ENCODE data around the gene BCL2L1.
"Not testable (repeated sequence)": the region's sequence is repeated elsewhere in the genome, so short reads cannot be mapped to it uniquely, and the experiment has no call there.

The BCL2L1 gene

GRCh38 chr20:31722257-31723068 is at the start of gene BCL2L1:
Gene BCL2L1, minus strand, starts transcription at chr20:31722868. Its CDS starts 650 bp downstream, at chr20:31722218.
- DNase-seq (ENCODE audit: low spot score), result peak; percentile 82

- no peak for DNase-seq (ENCODE audit: low spot score)
Measured at GRCh38 chr20:31770243-31770642, 47.6 kb upstream of the BCL2L1 start.

DNA sequence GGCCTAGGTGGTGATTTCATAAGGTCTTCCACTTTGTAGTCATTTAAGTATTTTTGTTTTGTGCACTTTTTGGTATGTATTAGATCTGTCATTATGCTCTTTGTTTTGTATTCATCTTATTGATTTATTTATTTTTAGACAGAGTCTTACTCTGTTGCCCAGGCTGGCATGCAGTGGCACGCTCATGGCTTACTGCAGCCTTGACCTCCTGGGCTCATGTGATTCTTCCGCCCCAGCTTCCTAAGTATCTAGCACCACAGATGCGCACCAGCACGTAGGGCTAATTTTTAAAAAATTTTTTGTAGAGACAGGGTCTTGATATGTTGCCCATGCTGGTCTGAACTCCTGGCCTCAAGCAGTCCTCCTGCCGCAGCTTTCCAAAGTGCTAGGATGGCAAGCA is 47.0 kb upstream of the BCL2L1 start:
- no peak for DNase-seq (ENCODE audit: low spot score)

- no peak for DNase-seq (ENCODE audit: low spot score)
Measured at GRCh38 chr20:31767805-31768204, 45.1 kb upstream of the BCL2L1 start.

DNA sequence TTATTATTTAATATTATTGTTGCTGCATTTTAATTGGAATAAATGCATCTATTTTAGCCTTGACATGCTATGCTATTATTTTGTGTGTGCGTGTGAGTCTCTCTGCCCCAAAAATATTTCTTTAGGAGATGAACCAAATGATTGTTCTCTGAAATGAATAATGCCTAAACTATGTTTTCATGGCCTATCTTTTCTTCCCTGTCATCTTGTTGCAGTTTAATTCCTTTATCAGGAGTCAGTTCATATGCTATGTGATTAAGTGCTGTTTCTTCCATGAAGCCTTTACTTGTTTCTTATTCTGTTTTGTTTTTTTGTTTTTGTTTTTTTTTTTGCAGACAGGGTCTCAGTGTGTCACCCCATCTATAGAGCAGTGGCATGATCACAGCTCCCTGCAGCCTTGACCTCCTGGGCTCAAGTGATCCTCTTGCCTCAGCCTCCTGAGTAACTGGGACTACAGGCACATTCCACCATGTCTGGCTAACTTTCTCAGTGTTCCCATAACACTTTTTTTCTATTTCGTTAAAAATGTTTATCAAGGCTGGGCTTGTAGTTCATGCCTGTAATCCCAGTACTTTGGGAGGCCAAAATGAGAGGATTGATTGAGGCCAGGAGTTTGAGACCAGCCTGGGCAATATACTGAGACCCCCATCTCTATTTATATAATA is 42.1 kb upstream of the BCL2L1 start:
- DNase-seq (ENCODE audit: low spot score), result no peak

GRCh38 chr20:31760519-31761240 is 38.0 kb upstream of the BCL2L1 start:
- DNase-seq (ENCODE audit: low spot score), result no peak

- DNase-seq (ENCODE audit: low spot score), result no peak
Measured at GRCh38 chr20:31759836-31760518, 37.3 kb upstream of the BCL2L1 start.

GRCh38 chr20:31758991-31759390 is 36.3 kb upstream of the BCL2L1 start:
- DNase-seq (ENCODE audit: low spot score), result no peak

DNA sequence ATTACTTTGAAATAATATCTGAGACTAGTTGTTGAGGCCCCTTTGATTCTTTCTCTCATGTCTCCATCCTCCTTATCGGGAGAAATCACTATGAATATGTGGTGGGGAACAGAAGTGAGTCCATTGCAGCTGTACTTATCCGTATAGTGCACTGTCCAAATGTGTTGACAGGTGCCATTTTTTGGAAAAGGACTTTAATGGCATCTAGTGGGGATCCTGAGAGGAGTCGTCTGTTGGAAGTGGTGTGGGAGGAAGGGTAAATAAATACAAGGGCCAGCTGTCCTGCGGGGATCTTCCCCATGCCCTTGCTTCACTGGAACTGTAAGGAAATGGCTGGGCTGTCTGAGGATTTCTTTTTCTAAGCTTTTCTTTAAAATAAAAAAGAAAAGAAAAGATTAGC is 35.9 kb upstream of the BCL2L1 start:
- no peak for DNase-seq (ENCODE audit: low spot score)

- DNase-seq (ENCODE audit: low spot score), result no peak
Measured at GRCh38 chr20:31757254-31757653, 34.6 kb upstream of the BCL2L1 start.

GRCh38 chr20:31751126-31751525 is 28.5 kb upstream of the BCL2L1 start:
- no peak for DNase-seq (ENCODE audit: low spot score)

DNA sequence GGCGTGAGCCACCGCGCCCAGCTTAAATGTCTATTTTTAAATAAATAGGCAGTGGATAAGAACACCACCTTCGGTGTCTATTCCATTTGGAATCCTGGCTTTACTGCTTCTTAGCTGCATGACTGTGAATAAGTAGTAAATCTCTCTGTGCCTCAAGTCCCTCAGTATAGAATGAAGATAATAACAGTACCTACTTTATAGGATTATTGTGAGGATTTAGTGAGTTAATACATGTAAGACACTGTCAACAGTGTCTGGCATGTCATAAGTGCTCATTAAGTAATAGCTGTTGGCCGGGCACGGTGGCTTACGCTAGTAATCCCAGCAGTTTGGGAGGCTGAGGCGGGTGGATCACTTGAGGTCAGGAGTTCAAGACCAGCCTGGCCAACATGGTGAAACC is 26.6 kb upstream of the BCL2L1 start:
- no peak for DNase-seq (ENCODE audit: low spot score)

DNA sequence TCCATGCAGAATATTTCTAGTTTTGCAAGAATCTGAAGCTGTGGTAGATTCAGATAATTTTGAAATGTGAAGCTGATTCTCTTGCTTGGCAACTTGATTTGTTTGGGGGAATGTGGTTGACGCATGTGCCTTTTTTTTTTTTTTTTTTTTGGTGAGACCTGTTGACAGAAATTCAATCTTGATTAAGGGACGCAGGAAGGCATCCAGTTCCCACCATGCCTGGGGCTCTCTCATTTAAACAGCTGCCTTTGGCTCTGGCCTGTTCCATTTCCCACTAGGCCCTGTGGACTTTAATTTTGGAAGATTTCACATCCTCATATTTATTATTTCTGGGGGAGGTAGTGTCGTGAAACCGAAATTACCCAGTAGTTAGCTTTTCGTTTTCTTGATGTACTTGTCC is 25.0 kb upstream of the BCL2L1 start:
- DNase-seq (ENCODE audit: low spot score), result no peak

DNA sequence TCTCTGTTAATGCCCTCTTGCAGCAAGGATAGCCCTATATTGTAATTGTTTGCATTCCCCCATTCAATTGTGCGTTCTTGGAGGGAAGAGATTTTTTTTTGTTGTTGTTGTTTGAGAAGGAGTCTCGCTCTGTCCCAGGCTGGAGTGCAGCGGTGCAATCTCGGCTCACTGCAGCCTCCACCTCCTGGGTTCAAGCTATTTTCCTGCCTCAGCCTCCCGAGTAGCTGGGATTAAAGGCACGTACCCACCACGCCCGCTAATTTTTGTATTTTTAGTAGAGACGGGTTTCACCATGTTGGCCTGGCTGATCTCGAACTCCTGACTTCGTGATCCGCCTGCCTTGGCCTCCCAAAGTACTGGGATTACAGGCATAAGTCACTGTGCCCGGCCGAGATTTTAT is 24.4 kb upstream of the BCL2L1 start:
- DNase-seq (ENCODE audit: low spot score), result not testable (repeated sequence)

GRCh38 chr20:31746068-31746878 is 23.6 kb upstream of the BCL2L1 start:
- no peak for DNase-seq (ENCODE audit: low spot score)

GRCh38 chr20:31740656-31741323 is 18.1 kb upstream of the BCL2L1 start:
- DNase-seq (ENCODE audit: low spot score), result no peak

DNA sequence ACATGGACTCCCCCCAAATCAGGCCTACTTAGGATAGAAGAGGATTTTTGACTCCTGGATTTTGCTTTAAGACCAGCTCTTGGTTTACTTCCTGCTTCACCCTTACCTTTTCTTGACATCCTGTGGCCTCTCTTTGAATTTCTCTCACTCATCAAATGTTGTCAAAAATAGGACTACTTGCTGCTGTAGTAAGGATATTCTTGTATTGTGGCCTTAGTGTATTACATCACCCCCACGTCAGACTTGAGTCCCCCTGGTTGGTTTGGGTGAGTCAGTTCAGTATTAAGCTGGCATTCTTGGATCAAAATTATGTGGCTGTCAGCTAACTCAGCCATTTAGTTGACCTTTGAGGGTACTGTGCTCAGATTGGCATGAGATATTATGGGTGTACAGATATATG is 17.5 kb upstream of the BCL2L1 start:
- DNase-seq (ENCODE audit: low spot score), result no peak

GRCh38 chr20:31739550-31739977 is 16.9 kb upstream of the BCL2L1 start:
- no peak for DNase-seq (ENCODE audit: low spot score)

- peak; percentile 97 for DNase-seq (ENCODE audit: low spot score)
Measured at GRCh38 chr20:31738729-31739549, 16.3 kb upstream of the BCL2L1 start, which contains the start of gene TPX2. Gene TPX2, plus strand, starts transcription at chr20:31739290. Its CDS starts 18,187 bp downstream, at chr20:31757477.

DNA sequence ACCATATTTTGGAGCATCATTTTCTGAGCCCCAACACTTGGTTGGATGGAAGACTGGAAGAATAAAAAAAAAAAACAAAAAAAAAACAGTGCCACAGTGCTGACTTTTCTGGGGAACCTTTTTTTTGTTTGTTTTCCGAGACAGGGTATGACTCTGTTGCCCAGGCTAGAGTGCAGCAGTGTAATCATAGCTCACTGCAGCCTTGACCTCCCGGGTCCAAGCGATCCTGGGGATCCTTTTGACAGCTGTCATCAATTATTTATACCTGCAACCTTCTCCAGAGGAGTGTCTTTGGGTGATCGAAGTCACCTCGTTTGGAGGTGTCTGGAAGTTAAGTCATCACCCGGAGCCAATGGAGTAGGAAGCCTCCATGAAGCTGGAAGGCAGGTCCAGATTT is 8.7 kb upstream of the BCL2L1 start:
- DNase-seq (ENCODE audit: low spot score), result no peak
